GM18511 (cell line): ENCODE results near the gene APEX2.
A peak's percentile ranks its signal among the peaks of the same experiment; 100 is the strongest.
"Not testable (repeated sequence)": the region's sequence is repeated elsewhere in the genome, so short reads cannot be mapped to it uniquely, and the experiment has no call there.

Experiments
- ATAC-seq: cut with Tn5 transposase; IDR thresholded peaks from one replicate; pipeline ENCODE4 v1.9.1; 2021; ENCODE audit warnings: mild to moderate bottlenecking, moderate library complexity; ENCODE audit not compliant: unreplicated experiment

The APEX2 gene

DNA sequence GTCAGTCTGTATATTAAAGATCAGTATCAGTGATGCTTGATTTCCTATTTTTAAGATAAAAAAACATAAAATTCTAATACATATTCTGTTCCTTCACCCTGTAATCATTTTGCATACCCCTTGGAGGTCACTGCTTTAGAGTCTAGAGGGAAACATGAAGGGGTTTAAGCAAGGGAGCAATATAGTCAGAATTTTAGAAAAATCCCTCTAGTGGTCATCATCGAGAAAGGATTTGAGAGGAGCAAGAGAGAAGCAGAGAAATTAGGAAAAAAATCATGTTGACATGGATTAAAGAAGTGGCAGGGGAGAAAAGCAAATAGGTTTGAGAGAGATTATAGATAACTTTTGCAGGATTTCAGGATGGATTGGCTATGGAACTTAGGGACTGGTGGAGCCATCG is 11.1 kb downstream of the APEX2 start:
- ATAC-seq: no peak

DNA sequence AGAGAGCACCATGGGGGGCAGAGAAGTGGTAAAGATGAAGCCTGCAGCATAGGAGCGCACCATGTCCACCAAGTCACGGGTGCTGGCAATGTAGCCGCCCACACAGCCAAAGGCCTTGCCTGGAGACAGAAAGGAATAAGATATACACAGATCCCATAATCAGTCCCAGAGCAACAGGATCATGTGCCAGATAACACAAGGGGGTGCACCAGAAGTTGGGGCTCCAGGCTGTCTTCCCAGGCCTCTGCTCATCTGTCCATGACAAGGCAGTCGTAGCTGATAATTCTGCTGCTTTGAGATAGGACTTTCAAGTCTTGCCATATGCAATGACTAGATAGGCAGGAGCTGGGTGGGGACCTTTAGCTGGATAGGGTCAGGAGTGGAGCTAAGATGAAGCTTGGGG is 14.7 kb downstream of the APEX2 start:
- ATAC-seq: no peak

DNA sequence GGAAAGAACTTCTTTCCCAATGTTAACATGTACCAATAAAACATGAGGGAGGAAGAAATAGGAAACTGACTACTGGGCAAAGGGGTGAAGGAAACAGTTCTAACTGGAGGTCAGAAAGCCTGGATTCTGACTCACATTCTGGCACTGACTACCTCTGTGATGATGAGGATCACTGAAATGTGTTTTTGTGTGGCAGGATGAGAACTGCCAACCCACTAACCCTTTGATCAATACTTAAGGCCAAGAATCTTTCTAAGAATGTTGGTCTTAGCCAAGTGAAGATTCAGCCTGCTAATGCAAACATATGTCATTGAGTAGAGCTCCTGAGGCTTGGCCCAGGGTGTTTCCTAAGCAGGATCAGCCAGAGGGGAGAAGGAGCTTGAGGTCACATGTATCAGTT is 26.0 kb downstream of the APEX2 start:
- no peak for ATAC-seq

DNA sequence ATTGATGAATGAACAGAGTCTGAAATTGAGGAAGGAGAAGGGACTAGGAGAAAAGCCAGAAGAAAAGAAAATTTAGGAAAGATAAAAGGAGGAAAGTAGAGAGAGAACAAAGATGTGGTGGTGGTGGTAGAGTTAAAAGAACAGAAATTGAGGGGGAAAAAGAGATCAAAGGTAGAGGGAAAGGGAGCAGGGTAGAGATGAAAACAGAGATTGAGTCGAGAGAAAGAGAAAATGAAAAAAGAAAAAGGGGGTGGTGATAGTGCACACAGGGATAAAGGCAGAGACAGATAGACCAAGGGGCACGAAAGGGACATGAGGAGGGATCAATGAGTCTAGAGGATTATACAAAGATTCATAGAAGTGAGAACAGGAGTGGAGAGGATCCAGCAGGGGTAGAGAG is 26.7 kb downstream of the APEX2 start:
- no peak for ATAC-seq

DNA sequence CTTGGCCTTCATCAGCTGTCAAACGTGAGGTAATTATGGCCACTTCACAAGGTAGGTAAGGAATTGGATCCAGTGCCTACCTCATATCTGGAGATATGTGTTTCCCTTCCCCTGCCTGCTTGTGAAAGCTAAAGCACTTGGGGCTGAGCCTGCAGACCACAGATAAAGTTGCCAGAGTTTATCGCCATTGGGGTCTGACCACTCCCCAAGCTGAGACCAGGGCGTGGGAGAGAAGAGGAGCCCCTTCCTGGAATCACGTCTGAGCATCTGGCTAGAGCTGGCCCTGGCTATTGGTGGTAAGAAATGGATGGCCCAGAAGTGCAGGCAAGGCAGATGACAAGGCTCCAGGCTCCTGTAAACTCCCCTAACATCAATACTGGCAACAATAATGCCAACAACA is 27.9 kb downstream of the APEX2 start:
- no peak for ATAC-seq

DNA sequence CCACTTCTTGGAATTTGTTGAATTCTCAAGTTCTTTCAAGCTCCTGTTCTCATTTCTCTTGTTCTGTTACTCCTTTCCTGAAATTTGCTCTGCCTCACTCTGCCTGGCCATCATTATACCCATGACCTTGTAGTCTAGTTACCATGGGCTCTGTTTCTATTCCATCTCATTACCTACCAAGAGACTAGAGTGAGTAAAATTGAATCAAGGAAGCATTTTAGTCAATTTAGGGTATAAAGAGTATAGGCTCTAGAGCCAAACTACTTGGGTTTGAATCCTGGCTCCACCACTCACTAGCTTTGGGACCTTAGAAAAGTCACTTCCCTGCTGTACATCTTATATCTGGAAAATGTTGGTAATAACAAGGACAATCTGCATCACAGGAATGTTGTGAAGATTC is 28.4 kb downstream of the APEX2 start:
- ATAC-seq: no peak

DNA sequence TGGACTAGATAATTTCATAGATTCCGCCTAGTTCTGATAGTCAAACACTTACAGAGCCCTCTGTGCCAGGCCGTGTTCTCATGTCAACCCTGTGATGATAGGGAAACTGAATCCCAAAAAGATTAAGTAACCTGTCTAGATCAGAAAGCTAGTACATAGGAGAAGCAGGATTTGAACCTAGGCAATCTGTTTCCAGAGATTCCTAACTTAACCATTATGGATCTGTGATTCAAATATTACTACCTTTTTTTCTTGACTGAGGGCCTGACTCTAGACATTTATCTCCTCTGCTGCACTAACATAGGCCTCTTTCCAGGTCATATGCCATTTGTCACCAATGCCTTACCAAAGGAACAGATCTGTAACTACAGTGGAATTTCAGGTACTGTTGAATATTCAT is 29.1 kb downstream of the APEX2 start:
- ATAC-seq: no peak

DNA sequence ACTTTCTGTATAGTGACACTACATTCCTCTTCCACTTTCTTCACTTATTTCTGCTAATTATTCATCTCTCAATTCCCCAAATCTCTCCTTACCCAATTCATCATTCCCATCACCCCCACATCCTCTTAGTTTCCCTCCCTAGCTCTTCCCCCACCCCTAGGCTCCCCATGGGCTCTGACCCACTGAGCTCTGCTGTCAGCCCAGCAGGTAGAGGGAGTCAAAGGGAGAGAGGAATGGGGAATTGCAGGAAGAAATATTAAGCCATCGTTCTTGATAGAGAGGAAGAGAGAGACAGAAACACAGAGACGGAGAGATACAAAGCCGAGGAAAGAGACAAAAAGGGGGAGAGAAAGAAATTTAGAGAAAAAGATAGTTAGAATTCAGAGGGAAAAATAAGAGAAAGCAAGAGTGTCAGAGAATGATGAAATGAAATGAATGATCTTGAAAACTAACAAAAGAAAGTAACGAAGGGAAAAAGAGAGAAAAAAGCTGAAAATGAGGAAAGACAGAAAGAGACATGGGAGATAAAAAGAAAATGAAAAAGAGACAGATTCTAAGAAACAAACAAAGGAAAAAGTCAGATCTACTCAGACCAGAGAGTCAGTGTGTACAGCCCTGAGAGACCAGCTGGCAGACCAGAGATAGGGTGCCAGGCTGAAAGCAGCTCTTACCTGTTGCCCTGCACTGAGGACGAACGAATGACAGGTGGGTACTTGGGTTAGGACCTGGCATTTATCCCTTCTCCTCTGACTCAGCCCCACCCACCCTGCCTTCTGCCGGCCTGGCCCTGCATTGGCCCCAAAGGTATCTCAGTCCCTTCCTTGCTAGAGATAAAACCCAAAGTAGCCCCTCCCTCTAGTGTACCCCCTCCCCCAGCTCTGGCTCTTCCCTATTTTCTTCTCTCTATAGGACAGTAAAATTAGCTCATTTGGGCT is 30.4 kb downstream of the APEX2 start, which contains the start of gene ALAS2:
ALAS2 (minus strand) TSS at position 707 of the 935 bp plus-strand sequence. CDS start 4,977 bp downstream, outside the sequence.
- ATAC-seq: no peak

DNA sequence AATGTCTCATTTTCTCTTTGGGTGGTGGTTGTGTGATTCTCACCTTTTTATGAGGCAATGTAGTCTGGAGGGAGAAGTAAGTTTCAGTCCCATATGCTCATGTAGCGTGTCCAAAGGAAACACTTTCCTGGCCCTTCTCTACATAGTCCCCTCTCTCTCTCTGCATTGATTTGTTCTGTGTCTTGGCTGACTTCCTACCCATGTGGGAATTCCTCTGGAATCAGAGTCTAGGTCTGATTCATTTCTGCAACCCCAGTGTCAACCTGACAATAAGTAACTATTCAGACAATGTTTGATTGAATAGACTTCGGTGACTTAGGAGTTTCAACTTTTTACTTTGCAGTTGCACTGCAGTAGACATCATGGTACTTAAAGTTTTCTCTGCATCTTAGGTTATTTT is 33.3 kb downstream of the APEX2 start:
- no peak for ATAC-seq

DNA sequence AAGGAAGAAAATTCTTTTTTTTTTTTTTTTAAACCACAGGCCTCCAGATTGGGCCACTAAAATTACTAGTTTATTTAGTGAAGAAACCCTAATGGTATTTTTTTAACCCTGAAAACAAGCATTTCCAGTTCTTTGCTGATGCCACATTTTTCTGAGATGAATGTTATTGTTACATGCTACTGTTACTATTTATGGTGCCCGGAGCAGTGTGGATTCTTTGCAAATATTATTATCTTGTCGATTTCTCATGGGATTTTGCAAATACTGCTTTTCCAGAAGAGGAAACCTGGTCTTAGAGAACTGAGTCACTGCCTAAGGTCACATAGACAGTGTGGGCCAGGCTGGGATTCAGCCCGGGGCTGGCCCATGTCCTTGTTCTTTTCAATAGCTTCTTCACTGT is 39.3 kb downstream of the APEX2 start:
- no peak for ATAC-seq

DNA sequence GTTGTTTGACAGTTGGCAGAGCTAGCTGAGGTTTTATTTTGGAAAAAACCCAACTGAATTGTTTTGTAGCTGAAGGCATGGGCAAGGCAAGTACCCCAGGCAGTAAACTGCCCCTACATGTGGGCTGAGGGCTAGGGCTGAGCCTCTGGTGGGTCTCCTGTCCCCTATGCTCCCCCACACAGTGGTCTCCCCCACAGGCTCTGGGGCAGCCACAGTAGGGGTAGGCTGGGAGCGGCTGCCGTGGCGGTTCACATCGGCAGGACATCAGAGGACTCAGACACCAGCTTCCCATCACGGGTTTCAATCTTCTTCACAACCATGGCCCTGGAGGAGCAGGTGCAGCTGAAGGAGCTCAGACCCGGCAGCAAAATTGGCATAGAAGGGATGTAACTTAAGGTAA is 41.4 kb downstream of the APEX2 start:
- ATAC-seq: no peak

DNA sequence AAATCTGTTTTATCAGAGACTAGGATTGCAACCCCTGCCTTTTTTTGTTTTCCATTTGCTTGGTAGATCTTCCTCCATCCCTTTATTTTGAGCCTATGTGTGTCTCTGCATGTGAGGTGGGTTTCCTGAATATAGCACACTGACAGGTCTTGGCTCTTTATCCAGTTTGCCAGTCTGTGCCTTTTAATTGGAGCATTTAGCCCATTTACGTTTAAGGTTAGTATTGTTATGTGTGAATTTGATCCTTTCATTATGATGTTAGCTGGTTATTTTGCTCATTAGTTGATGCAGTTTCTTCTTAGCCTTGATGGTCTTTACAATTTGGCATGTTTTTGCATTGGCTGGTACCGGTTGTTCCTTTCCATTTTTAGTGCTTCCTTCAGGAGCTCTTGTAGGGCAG is 50.4 kb downstream of the APEX2 start:
- ATAC-seq: not testable (repeated sequence)

DNA sequence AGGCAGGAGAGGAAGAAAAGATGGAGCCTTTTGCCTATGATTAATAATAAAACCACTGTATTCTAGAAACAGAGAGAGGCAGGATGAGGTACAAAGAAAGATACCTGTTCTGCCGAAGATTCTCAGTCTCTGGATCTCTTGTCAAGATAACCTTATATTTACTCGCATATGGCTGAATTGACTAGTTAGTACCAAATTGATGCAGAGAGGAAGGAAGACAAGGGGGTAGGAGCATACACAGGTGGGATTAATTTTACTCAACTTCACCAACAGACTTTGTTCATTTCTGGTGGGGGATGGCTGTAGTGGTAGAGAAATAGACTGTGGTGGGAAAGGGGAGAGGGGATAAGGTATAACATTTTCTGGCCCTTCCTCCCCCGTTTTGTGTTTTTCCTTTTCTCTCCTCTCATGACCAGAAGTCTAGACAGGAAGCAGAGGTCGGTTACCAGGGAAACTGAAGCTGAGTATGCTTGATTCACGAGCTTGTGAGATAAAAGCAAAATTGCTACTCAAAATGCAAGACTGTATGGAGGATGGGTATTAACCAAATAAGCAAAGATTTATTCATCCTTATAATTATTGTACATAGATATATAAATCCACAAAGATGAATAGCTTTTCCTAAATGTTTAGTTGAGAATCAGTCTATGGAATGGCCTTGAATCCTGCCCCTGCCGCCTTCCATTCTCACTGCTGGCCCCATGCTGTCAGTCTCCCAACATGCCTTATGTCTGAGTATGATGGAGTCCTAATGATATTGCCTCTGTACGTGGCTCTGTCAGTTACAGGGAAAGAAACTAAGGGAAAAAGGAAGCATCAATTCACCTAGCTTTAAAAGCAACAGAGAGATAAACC is 56.9 kb downstream of the APEX2 start:
- ATAC-seq: no peak

DNA sequence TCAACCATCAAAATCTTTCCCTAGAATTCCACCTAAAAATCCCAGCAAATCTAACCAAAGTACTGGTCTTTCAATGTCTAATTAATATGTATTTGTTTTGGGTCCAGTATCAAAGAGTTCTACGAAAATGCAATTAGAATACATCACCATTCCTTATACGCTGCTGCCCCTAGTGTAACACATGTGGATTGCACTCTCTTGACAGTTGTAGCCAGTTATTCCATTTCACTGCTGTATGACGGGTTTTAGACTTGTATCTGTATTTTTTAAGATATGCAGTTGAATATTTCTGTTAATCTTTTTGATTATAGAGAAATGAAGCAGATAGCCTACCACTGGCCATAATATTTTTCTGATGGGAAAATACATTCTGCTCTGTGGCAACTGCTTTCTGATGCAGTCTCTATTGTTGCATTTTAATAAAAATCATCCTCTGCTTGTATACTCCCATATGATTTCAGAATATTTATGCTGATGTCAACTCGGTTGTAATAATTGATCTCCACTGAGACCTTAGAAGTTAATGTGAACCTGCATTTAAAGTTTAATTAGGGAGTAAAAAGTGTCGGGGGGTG is 57.6 kb downstream of the APEX2 start:
- peak; percentile 72 for ATAC-seq
